Right cardiac atrium (tissue), 5 donors: ENCODE data around the gene MED14. TPM values are rescaled to one million over a fixed set of nuclear protein-coding genes. Genes with fewer than 3 reads are reported as not detected.

ENCODE experiments used
- polyA plus RNA-seq: library from polyadenylated mRNA; stranded (reverse); fragments of 200-250 nt; gene quantifications from one replicate; pipeline ENCODE4 v1.2.3, GENCODE V29; 2013
- total RNA-seq, 4 donors: library from RNA; stranded (reverse); fragmentation: NEBNext Ultra II Directional; extraction: Animal tissue kit (Norgen Biotek cat#: 25700); gene quantifications; one replicate each; pipeline ENCODE4 v1.2.1, GENCODE V29; 2021
- donor health status: healthy with polysubstance abuse.
- donor health status: DM: no; HTN: yes; CAD: no.
- donor health status: DM: no; HTN: no; CAD: no.
- donor health status: DM: no; HTN: yes; CAD: no; lungs with severe emphysema.
- donor health status: DM: yes; HTN: yes; CAD: no.

Gene MED14
- total and polyA plus RNA-seq, 5 donors: 10.0 to 33.2 (median 25.6) TPM

Other genes with a start within 250 kb of the MED14 start
- gene ATP6AP2, start 154.6 kb downstream of the MED14 start, total RNA-seq: 10 to 100 TPM; 52.3 to 62.5 (median 62.1) TPM
- gene ATP6AP2, start 154.6 kb downstream of the MED14 start, polyA plus RNA-seq: 48.0 TPM
- gene MPC1L, start 112.1 kb downstream of the MED14 start, total RNA-seq: not detected
- not detected for gene MPC1L, start 112.1 kb downstream of the MED14 start, polyA plus RNA-seq
- 1 to 10 TPM; 5.6 to 8.3 (median 6.2) TPM for gene CXorf38, start 88.0 kb downstream of the MED14 start, total RNA-seq
- gene CXorf38, start 88.0 kb downstream of the MED14 start, polyA plus RNA-seq: 3.1 TPM